OCI-LY7 (cell line): ENCODE measurements around the gene FGF5. TPM values are rescaled to one million over a fixed set of nuclear protein-coding genes. Genes with fewer than 3 reads are reported as not detected.

Experiments
- BruUV-seq: library from RNA; stranded (reverse); fragments of 400-500 nt; replicated peaks from 2 replicates; lab custom pipeline; 2021; lab: Mats Ljungman, UMichigan
- CTCF ChIA-PET: fragments of 300-600 bp; sonication (Branson Sonifier 250); formaldehyde crosslinking; loops from one replicate; lab custom pipeline; 2022; ENCODE audit warnings: antibody characterized with exemption; ENCODE audit not compliant: unreplicated experiment; lab: Charles Lee
- POLR2A ChIA-PET: fragments of 300-600 bp; sonication (Branson Sonifier 250); formaldehyde crosslinking; loops from one replicate; lab custom pipeline; 2022; ENCODE audit warnings: antibody characterized with exemption; lab: Charles Lee
- DNase-seq: peaks from one replicate; pipeline ENCODE4 v3.0.0-alpha.2; 2015; ENCODE audit warnings: low spot score
- H2AFZ ChIP-seq: fragments of 200-600 bp; sonication (generic), shearing (Covaris generic); 2 replicates; pipeline ENCODE4 v1.6.1; 2014; ENCODE audit warnings: mild to moderate bottlenecking, antibody characterized with exemption, low read length, moderate library complexity
- H3K27ac ChIP-seq: fragments of 200-600 bp; sonication (generic); 2 replicates; pipeline ENCODE4 v1.5.1; 2014; ENCODE audit warnings: mixed run types, low read depth, mild to moderate bottlenecking, moderate library complexity, low read length, inconsistent platforms; ENCODE audit not compliant: poor library complexity, severe bottlenecking
- H3K36me3 ChIP-seq: fragments of 200-600 bp; sonication (generic); 2 replicates; pipeline ENCODE4 v1.6.1; 2014; ENCODE audit warnings: mild to moderate bottlenecking, antibody characterized with exemption, low read length, moderate library complexity, mixed read lengths; ENCODE audit not compliant: insufficient read depth
- H3K4me1 ChIP-seq: fragments of 200-600 bp; sonication (generic); 2 replicates; pipeline ENCODE4 v1.5.1; 2014; ENCODE audit warnings: mild to moderate bottlenecking, low read length; ENCODE audit not compliant: insufficient read depth, poor library complexity, severe bottlenecking
- H3K4me2 ChIP-seq: fragments of 200-600 bp; sonication (generic); 2 replicates; pipeline ENCODE4 v1.6.1; 2014; ENCODE audit warnings: mild to moderate bottlenecking, low read length
- H3K4me3 ChIP-seq: fragments of 200-600 bp; sonication (generic); 2 replicates; pipeline ENCODE4 v1.5.1; 2014; ENCODE audit warnings: mild to moderate bottlenecking, low read depth, low read length; ENCODE audit not compliant: poor library complexity, severe bottlenecking
- H3K79me2 ChIP-seq: fragments of 200-600 bp; sonication (generic); 2 replicates; pipeline ENCODE4 v1.6.1; 2016; ENCODE audit warnings: low read depth, mild to moderate bottlenecking, low read length, moderate library complexity, mixed read lengths; ENCODE audit not compliant: insufficient read depth
- H3K9me2 ChIP-seq: fragments of 200-600 bp; sonication (generic); 2 replicates; pipeline ENCODE4 v1.6.1; 2016; ENCODE audit warnings: mild to moderate bottlenecking, low read length, mixed read lengths; ENCODE audit not compliant: insufficient read depth
- H3K9me3 ChIP-seq: fragments of 200-600 bp; sonication (generic); 2 replicates; pipeline ENCODE4 v1.6.1; 2014; ENCODE audit warnings: mild to moderate bottlenecking, mixed run types, low read length, mixed read lengths
- H4K20me1 ChIP-seq: fragments of 200-600 bp; sonication (generic); 2 replicates; pipeline ENCODE4 v1.6.1; 2014; ENCODE audit warnings: mild to moderate bottlenecking, antibody characterized with exemption, low read length, moderate library complexity, mixed read lengths; ENCODE audit not compliant: insufficient read depth
- CTCF ChIP-seq: fragments of 200-600 bp; sonication (generic); conservative IDR thresholded peaks from 2 replicates; pipeline ENCODE4 v1.5.1; 2014; ENCODE audit warnings: mild to moderate bottlenecking, antibody characterized with exemption, low read length, moderate library complexity, mixed read lengths
- EZH2phosphoT487 ChIP-seq: fragments of 200-600 bp; sonication (generic); IDR thresholded peaks from 2 replicates; pipeline ENCODE4 v1.6.1; 2018; ENCODE audit warnings: low read depth, borderline replicate concordance, mild to moderate bottlenecking, mixed run types, antibody characterized with exemption, low read length, moderate library complexity, mixed read lengths
- intact Hi-C: fragments of 100-400 bp; cut with micrococcal nuclease; formaldehyde crosslinking; loops from one replicate; pipeline ENCODE4 v1.10.0; 2022; ENCODE audit not compliant: unreplicated experiment
- total RNA-seq, 2 experiments: library from RNA; depleted of rRNA in 1 of 2; stranded (reverse); fragments of >200 nt in 1 of 2; shearing (Covaris generic) in 1 of 2; gene quantifications; 2 replicates each; pipeline ENCODE4 v1.2.3, GENCODE V29; 2014 to 2022

Gene FGF5
- total RNA-seq, 2 experiments from 2014 or later, result 0.06 TPM; not detected in 1

- Histone ChIP-seq H3K4me1 (no peaks in the 10 kb centered on the region), H3K27ac (no peak overlapping the region), H2AFZ (no peak overlapping the region), H3K4me2 (no peak overlapping the region), H3K9me2 (no peaks in the 10 kb centered on the region), H3K4me3 (no peak overlapping the region), H3K36me3 (no peaks in the 10 kb centered on the region), H3K79me2 (no peaks in the 10 kb centered on the region), H3K9me3 (no peaks in the 10 kb centered on the region), H4K20me1 (no peaks in the 10 kb centered on the region)
- ChIA-PET CTCF (no interaction called here), POLR2A (no interaction called here)
- DNase-seq, result no peak
- no TSS peak for BruUV-seq
- intact Hi-C loops, result no loop called here
- TF ChIP-seq EZH2phosphoT487, result no peak
- no peak for TF ChIP-seq CTCF
Measured at GRCh38 chr4:80265571-80266252, 752 bp upstream of the FGF5 start.

- Histone ChIP-seq H3K27ac (no peak overlapping the region), H4K20me1 (no peaks in the 10 kb centered on the region), H3K9me2 (no peaks in the 10 kb centered on the region), H3K4me2 (no peak overlapping the region), H2AFZ (no peak overlapping the region), H3K36me3 (no peaks in the 10 kb centered on the region), H3K4me3 (no peak overlapping the region), H3K79me2 (no peaks in the 10 kb centered on the region), H3K9me3 (no peaks in the 10 kb centered on the region), H3K4me1 (no peaks in the 10 kb centered on the region)
- no peak for DNase-seq
- TF ChIP-seq EZH2phosphoT487 (no peak), CTCF (no peak)
- intact Hi-C loops, result no loop called here
- ChIA-PET CTCF (no interaction called here), POLR2A (interaction anchor here (1.0 kb wide), 1 partner anchor 12 kb away, joined by 3 read pairs; no protein-coding TSS in a partner anchor)
- BruUV-seq, result no TSS peak
Measured at GRCh38 chr4:80266902-80267380, 477 bp downstream of the FGF5 start.
